NB4 (cell line): ENCODE data around the gene ZBTB1.

Experiments
- CTCF ChIP-seq: IDR thresholded peaks from one replicate; pipeline ENCODE4 v1.5.1; 2012; ENCODE audit warnings: low read depth, low read length
- MAX ChIP-seq: IDR thresholded peaks from 2 replicates; pipeline ENCODE4 v1.6.1; 2011; ENCODE audit warnings: low read depth, low read length
- MYC ChIP-seq: IDR thresholded peaks from 2 replicates; pipeline ENCODE4 v1.6.1; 2011; ENCODE audit warnings: low read depth, low read length
- POLR2A ChIP-seq: IDR thresholded peaks from 2 replicates; pipeline ENCODE4 v1.6.1; 2011; ENCODE audit warnings: mild to moderate bottlenecking; ENCODE audit not compliant: insufficient read length; ENCODE audit errors: extremely low read depth

GRCh38 chr14:64493455-64493854, 11.1 kb upstream of the ZBTB1 start:
- no peak for TF ChIP-seq CTCF
- no peak for TF ChIP-seq POLR2A
- TF ChIP-seq MAX = no peak
- no peak for TF ChIP-seq MYC
